ENCODE data around the gene P4HA2. TPM values are rescaled to one million over a fixed set of nuclear protein-coding genes. Genes with fewer than 3 reads are reported as not detected.

Gene P4HA2
- total RNA-seq, 1 donor from 2014 or later, result 190 TPM

DNA sequence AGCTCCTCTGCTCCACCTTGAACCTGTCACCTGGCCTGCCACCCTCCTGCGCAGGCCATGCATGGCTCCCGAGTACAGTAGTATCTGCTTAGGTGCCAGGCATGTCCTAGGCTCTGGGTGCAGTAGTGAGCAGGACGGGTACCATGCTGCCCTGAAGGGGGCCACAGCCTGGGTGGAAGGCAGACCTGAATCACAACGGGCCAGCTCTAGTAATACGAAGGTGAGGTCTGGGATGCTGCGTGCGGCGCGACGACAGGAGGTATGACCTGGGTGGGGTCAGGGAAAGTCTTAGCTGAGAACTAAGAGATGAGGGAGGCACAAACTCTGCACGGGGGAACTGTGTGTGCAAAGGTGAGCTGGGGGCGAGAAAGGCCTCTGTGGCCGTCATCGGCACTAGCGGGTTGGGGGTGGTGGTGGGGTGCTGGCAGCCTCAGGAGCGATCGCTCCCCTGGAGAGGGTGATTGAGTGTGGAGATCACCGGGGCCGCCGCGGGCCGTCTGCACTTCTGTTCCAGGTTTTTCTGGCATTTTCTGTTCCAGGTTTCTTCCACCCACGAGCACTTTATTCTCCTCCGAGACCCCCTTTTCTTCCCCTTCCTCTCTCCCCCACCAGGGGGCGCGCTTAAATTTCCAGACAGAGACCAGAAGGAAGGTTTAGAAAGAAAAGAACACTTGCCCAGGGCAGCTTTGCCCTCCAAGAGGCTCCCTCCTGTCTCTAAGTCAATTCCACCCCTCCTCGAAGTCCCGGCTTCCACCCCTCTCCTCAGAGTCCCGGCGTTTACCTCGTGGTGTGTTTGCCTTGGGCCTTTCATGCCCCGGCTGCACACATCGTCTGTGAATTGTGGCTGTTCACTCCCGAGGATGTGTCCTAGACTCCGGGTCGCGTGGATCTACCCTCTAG, 44.9 kb upstream of the P4HA2 start:
- FAIRE-seq (no peak), DNase-seq (ENCODE audit: low read depth) (no peak)
- Histone ChIP-seq H3K27me3 (ENCODE audit: control insufficient read depth, insufficient read depth, low read length) (no peaks in the 10 kb centered on the region), H3K4me3 (ENCODE audit: low read depth, low read length) (no peak overlapping the region), H3K36me3 (ENCODE audit: control insufficient read depth, insufficient read depth, low read length) (peaks cover 13% of the 10 kb centered on the region)
- TF ChIP-seq, protein P1, sequence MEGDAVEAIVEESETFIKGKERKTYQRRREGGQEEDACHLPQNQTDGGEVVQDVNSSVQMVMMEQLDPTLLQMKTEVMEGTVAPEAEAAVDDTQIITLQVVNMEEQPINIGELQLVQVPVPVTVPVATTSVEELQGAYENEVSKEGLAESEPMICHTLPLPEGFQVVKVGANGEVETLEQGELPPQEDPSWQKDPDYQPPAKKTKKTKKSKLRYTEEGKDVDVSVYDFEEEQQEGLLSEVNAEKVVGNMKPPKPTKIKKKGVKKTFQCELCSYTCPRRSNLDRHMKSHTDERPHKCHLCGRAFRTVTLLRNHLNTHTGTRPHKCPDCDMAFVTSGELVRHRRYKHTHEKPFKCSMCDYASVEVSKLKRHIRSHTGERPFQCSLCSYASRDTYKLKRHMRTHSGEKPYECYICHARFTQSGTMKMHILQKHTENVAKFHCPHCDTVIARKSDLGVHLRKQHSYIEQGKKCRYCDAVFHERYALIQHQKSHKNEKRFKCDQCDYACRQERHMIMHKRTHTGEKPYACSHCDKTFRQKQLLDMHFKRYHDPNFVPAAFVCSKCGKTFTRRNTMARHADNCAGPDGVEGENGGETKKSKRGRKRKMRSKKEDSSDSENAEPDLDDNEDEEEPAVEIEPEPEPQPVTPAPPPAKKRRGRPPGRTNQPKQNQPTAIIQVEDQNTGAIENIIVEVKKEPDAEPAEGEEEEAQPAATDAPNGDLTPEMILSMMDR (IDR thresholded peaks at IDR 0.05; ENCODE audit: insufficient read depth, low read length, severe bottlenecking), result peak; percentile 73

DNA sequence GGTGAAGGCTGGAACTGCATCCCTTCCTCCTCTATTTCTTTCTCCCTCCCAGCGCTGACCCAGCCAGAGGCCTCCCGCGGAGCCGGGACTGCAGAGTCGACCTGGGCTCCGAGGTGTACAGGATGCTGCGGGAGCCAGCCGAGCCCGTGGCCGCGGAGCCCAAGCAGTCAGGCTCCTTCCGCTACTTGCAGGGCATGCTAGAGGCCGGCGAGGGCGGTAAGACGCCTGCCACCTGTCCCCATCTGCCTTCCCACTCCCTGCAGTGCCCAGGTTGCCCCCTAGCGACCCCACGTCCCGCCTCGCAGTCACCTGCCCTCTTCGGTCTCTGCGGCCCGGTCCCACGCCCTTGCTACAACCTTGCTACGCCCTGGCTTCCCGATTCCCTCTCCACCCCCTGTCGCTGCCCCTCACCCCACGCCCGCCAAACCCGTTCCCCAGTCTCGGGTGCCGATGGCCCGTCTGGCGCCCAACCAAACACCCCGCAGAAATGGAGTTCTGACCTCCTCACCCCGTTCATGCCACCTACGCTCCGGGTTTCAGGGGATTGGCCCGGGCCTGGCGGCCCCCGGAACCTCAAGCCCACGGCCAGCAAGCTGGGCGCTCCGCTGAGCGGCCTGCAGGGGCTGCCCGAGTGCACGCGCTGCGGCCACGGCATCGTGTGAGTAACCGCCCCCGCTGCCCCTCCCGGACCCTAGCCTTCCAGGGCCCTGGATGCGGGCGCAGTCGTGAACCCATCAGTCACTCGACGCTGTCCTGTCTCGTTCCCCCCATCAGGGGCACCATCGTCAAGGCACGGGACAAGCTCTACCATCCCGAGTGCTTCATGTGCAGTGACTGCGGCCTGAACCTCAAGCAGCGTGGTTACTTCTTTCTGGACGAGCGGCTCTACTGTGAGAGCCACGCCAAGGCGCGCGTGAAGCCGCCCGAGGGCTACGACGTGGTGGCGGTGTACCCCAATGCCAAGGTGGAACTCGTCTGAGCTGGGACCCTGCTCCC, 43.9 kb upstream of the P4HA2 start:
- DNase-seq (ENCODE audit: low read depth) (no peak), FAIRE-seq (no peak)
- Histone ChIP-seq H3K4me3 (ENCODE audit: low read depth, low read length) (no peak overlapping the region), H3K36me3 (ENCODE audit: control insufficient read depth, insufficient read depth, low read length) (peaks cover 18% of the 10 kb centered on the region), H3K27me3 (ENCODE audit: control insufficient read depth, insufficient read depth, low read length) (no peaks in the 10 kb centered on the region)
- TF ChIP-seq, protein P1 (IDR thresholded peaks at IDR 0.05; ENCODE audit: insufficient read depth, low read length, severe bottlenecking), result no peak

DNA sequence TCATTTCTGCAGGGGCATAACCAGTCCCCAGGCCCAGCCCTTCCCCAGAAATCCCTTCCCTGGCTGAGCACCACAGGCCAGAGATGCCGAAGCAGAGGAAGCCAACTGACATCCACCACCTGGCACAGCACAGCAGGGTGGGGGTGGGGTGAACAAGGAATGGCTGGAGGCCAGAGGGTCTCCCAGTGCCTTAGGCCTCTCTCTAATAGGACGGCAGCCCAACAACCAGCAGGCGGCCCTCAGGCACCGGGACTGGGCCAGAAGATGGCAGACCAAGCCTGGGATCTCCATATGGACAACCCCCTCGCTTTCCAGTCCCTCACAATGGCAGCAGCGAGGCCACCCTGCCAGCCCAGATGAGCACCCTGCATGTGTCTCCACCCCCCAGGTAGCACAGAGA, 43.1 kb upstream of the P4HA2 start:
- Histone ChIP-seq H3K36me3 (ENCODE audit: control insufficient read depth, insufficient read depth, low read length) (peaks cover 22% of the 10 kb centered on the region), H3K4me3 (ENCODE audit: low read depth, low read length) (no peak overlapping the region), H3K27me3 (ENCODE audit: control insufficient read depth, insufficient read depth, low read length) (no peaks in the 10 kb centered on the region)
- TF ChIP-seq, protein P1 (IDR thresholded peaks at IDR 0.05; ENCODE audit: insufficient read depth, low read length, severe bottlenecking), result no peak
- FAIRE-seq, result no peak
- DNase-seq (ENCODE audit: low read depth), result no peak

DNA sequence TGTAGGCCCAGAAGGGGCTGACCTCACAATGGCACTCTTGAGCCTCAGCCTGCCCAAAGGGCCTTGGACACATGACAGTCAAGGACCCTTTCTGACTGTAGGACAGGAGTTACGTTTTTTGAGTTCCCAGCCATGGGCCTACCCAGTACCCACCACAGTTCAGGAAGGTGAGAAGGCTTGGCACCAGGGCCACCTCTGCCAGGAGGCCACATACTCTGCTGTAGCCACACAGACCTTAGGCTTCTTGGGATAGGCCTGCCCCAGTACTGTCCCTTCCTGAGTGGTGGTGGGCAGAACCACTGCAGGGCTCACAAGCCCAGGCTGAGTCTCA, 42.6 kb upstream of the P4HA2 start:
- DNase-seq (ENCODE audit: low read depth) (no peak), FAIRE-seq (no peak)
- TF ChIP-seq, protein P1 (IDR thresholded peaks at IDR 0.05; ENCODE audit: insufficient read depth, low read length, severe bottlenecking), result no peak
- no peak overlapping the region for H3K4me3 ChIP-seq (ENCODE audit: low read depth, low read length)
- H3K27me3 ChIP-seq (ENCODE audit: control insufficient read depth, insufficient read depth, low read length), result no peaks in the 10 kb centered on the region
- peaks cover 22% of the 10 kb centered on the region for H3K36me3 ChIP-seq (ENCODE audit: control insufficient read depth, insufficient read depth, low read length)

DNA sequence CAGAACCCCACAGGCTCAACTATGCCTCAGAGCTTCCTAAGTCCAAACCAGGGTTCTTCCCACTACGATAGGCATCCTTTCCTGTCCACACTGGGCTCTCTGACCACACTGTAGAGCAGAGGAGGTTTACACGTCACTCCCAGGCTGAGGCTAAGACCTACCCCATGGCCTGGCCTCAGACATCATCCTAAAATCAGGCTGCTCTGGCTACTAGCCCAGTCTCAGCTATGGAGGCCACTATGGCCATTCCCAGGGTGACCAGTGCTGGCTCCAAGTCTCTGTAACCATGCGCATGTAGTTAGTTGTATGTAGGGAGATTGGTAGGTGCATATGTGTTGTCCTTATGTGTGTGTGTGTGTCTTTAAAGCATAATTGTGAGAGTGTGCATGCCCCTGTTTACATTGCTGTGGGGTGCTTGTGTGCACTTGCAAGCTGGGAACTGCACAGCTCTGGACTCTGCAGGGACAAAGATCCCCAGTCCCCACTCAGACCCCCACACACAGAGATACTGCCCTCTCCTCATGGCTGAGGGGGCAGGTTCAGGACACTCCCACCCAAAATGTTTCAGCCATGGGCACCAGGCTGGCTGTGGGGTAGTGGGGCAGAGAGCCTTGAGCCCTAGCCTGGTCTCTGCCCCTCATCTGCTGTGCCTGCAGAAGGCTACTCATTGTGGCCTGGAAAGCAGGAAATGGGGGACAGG, 42.1 kb upstream of the P4HA2 start:
- Histone ChIP-seq H3K36me3 (ENCODE audit: control insufficient read depth, insufficient read depth, low read length) (peaks cover 22% of the 10 kb centered on the region), H3K27me3 (ENCODE audit: control insufficient read depth, insufficient read depth, low read length) (no peaks in the 10 kb centered on the region), H3K4me3 (ENCODE audit: low read depth, low read length) (no peak overlapping the region)
- TF ChIP-seq, protein P1 (IDR thresholded peaks at IDR 0.05; ENCODE audit: insufficient read depth, low read length, severe bottlenecking), result no peak
- DNase-seq (ENCODE audit: low read depth) (no peak), FAIRE-seq (peak; percentile 18)
